Loucy (cell line): Measurements from ENCODE around the gene GAB2.
"Not testable (repeated sequence)": the region's sequence is repeated elsewhere in the genome, so short reads cannot be mapped to it uniquely, and the experiment has no call there.

Source experiments
- H2AFZ ChIP-seq: fragments of 200-600 bp; sonication (generic); 2 replicates; pipeline ENCODE4 v1.6.0; 2016; ENCODE audit warnings: antibody characterized with exemption, mild to moderate bottlenecking, low read length, moderate library complexity
- H3F3A ChIP-seq: fragments of 200-600 bp; 2 replicates; pipeline ENCODE4 v1.6.0; 2016; ENCODE audit warnings: antibody characterized with exemption, low read depth, mild to moderate bottlenecking
- H3K27me3 ChIP-seq: fragments of 200-600 bp; sonication (generic); 2 replicates; pipeline ENCODE4 v1.6.1; 2014; ENCODE audit warnings: low read length, mild to moderate bottlenecking; ENCODE audit not compliant: insufficient read depth, poor library complexity, severe bottlenecking
- H3K36me3 ChIP-seq: fragments of 200-600 bp; sonication (generic); 2 replicates; pipeline ENCODE4 v1.6.1; 2016; ENCODE audit warnings: low read length; ENCODE audit not compliant: insufficient read depth
- H3K4me1 ChIP-seq: fragments of 200-600 bp; sonication (generic); 2 replicates; pipeline ENCODE4 v1.5.1; 2014; ENCODE audit warnings: low read length, mild to moderate bottlenecking; ENCODE audit not compliant: insufficient read depth, poor library complexity, severe bottlenecking
- H3K4me2 ChIP-seq: fragments of 200-600 bp; sonication (generic); 2 replicates; pipeline ENCODE4 v1.6.0; 2014; ENCODE audit warnings: antibody characterized with exemption, low read length, low read depth, mild to moderate bottlenecking; ENCODE audit not compliant: poor library complexity, severe bottlenecking
- H3K4me3 ChIP-seq: fragments of 200-600 bp; sonication (generic); 2 replicates; pipeline ENCODE4 v1.5.1; 2014; ENCODE audit warnings: low read length, mild to moderate bottlenecking, mixed read lengths; ENCODE audit not compliant: poor library complexity, severe bottlenecking
- H3K79me2 ChIP-seq: fragments of 200-600 bp; sonication (generic); 2 replicates; pipeline ENCODE4 v1.6.1; 2014; ENCODE audit warnings: low read length; ENCODE audit not compliant: insufficient read depth
- H3K9ac ChIP-seq: fragments of 200-600 bp; sonication (generic); 2 replicates; pipeline ENCODE4 v1.6.0; 2014; ENCODE audit warnings: mild to moderate bottlenecking, low read depth, low read length, moderate library complexity; ENCODE audit not compliant: poor library complexity, severe bottlenecking
- H3K9me2 ChIP-seq: fragments of 200-600 bp; sonication (generic); replicated peaks from 2 replicates; pipeline ENCODE4 v1.6.1; 2016; ENCODE audit warnings: low read depth, low read length, mixed read lengths
- H3K9me3 ChIP-seq: fragments of 200-600 bp; sonication (generic); 2 replicates; pipeline ENCODE4 v1.6.1; 2014; ENCODE audit warnings: mild to moderate bottlenecking, antibody characterized with exemption, low read length, low read depth; ENCODE audit not compliant: insufficient read depth
- H4K20me1 ChIP-seq: fragments of 200-600 bp; sonication (generic); 2 replicates; pipeline ENCODE4 v1.6.0; 2014; ENCODE audit warnings: antibody characterized with exemption, low read length, mild to moderate bottlenecking; ENCODE audit not compliant: insufficient read depth, poor library complexity, severe bottlenecking
- EZH2phosphoT487 ChIP-seq: fragments of 200-600 bp; IDR thresholded peaks from 2 replicates; pipeline ENCODE4 v1.6.1; 2018; ENCODE audit warnings: antibody characterized with exemption, mild to moderate bottlenecking, moderate library complexity, borderline replicate concordance
- TF ChIP-seq, protein P1 (sequence below): fragments of 200-600 bp; sonication (generic); conservative IDR thresholded peaks from 2 replicates; pipeline ENCODE4 v1.5.1; 2014; ENCODE audit warnings: mild to moderate bottlenecking, antibody characterized with exemption, low read length

GAB2 gene

DNA sequence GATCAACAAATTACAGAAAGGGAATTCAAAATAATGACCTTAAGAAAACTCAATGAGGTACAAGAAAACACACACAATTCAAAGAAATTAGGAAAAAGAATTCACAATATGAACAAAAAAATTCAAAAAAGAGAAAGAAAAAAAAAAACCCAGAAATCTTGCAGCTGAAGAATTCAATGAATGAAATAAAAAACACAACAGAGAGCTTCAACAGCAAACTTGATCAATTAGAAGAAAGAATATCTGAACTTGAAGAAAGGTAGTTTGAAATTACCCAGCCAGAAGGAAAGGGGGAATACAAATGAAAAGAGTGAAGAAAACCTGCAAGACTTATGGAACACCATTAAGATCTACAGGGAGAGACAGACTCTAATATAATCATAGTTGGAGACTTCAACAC is 176.1 kb downstream of the GAB2 start:
- no peaks in the 10 kb centered on the region for H3K9me2 ChIP-seq
- H3K36me3 ChIP-seq = no peaks in the 10 kb centered on the region
- H4K20me1 ChIP-seq = no peaks in the 10 kb centered on the region
- no peak overlapping the region for H2AFZ ChIP-seq
- H3K4me3 ChIP-seq = no peak overlapping the region
- H3K4me1 ChIP-seq = no peaks in the 10 kb centered on the region
- no peaks in the 10 kb centered on the region for H3K79me2 ChIP-seq
- no peak for TF ChIP-seq EZH2phosphoT487
- TF ChIP-seq, protein P1, sequence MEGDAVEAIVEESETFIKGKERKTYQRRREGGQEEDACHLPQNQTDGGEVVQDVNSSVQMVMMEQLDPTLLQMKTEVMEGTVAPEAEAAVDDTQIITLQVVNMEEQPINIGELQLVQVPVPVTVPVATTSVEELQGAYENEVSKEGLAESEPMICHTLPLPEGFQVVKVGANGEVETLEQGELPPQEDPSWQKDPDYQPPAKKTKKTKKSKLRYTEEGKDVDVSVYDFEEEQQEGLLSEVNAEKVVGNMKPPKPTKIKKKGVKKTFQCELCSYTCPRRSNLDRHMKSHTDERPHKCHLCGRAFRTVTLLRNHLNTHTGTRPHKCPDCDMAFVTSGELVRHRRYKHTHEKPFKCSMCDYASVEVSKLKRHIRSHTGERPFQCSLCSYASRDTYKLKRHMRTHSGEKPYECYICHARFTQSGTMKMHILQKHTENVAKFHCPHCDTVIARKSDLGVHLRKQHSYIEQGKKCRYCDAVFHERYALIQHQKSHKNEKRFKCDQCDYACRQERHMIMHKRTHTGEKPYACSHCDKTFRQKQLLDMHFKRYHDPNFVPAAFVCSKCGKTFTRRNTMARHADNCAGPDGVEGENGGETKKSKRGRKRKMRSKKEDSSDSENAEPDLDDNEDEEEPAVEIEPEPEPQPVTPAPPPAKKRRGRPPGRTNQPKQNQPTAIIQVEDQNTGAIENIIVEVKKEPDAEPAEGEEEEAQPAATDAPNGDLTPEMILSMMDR = no peak
- H3K9me3 ChIP-seq = 0 out of 2 replicates have a peak, but pooled peaks cover 12% of the 10 kb centered on the region
- no peak overlapping the region for H3K4me2 ChIP-seq
- H3F3A ChIP-seq = no peaks in the 10 kb centered on the region
- no peaks in the 10 kb centered on the region for H3K27me3 ChIP-seq
- H3K9ac ChIP-seq = no peak overlapping the region

DNA sequence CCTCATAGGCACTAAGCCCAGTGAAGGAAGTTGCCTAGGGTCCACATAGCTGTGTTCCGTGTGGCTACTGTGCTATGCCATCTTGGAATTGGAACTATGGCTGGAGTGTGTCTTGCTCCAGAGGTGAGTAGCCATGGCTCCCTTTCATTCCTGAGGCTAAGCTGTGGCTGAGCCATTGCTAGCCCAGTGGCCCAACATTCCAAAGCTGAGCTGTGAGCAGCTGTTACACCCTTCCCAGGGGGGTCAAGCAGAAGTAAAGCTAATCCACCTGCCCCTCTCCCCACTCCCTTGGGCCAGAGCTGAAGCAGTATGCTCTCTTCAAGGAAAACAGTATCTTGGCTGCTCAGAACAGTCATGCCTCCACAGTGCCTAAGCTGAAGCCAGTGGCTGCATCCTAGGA is 177.8 kb downstream of the GAB2 start:
- Histone ChIP-seq H3K27me3 (no peaks in the 10 kb centered on the region), H4K20me1 (no peaks in the 10 kb centered on the region), H3K79me2 (no peaks in the 10 kb centered on the region), H3K36me3 (no peaks in the 10 kb centered on the region), H3K9me3 (0 out of 2 replicates have a peak, but pooled peaks cover 12% of the 10 kb centered on the region), H3K9ac (no peak overlapping the region), H3K4me1 (no peaks in the 10 kb centered on the region), H3F3A (no peaks in the 10 kb centered on the region), H3K9me2 (no peaks in the 10 kb centered on the region), H2AFZ (no peak overlapping the region), H3K4me3 (no peak overlapping the region), H3K4me2 (no peak overlapping the region)
- TF ChIP-seq, protein P1 = no peak
- TF ChIP-seq EZH2phosphoT487 = no peak

DNA sequence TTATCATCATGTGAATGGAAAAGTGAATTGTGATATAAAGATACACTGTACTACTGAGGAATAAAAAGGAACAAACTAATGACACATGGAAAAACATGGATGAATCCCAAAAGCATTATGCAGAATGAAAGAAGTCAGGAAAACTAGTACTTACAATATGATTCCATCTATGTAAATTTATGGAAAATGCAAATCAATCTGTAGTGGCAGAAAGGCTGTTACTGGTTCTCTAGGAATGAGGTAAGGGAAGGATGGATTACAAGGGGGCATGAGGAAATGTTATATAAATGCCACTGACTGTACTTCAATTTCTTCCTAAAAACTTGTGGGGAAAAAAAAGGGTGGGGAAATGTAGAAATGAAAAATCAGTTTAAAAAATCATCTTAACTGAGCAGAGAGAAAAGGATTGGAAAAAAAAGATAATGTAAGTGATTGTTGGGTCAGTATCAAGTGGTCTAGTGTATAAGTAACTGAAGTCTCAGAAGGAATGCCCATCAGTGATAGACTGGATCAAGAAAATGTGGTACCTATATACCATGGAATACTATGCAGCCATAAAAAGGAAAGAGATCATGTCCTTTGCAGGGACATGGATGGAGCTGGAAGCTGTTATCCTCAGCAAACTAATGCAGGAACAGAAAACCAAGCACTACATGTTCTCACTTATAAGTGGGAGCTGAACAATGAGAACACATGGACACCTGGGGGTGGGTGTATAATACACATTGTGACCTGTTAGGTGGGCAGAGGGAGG is 180.2 kb downstream of the GAB2 start:
- no peaks in the 10 kb centered on the region for H3K79me2 ChIP-seq
- no peaks in the 10 kb centered on the region for H3K9me2 ChIP-seq
- no peak overlapping the region for H2AFZ ChIP-seq
- no peak overlapping the region for H3K4me3 ChIP-seq
- no peaks in the 10 kb centered on the region for H4K20me1 ChIP-seq
- no peaks in the 10 kb centered on the region for H3K4me1 ChIP-seq
- no peaks in the 10 kb centered on the region for H3F3A ChIP-seq
- H3K27me3 ChIP-seq = no peaks in the 10 kb centered on the region
- 0 out of 2 replicates have a peak, but pooled peaks cover 12% of the 10 kb centered on the region for H3K9me3 ChIP-seq
- no peak overlapping the region for H3K4me2 ChIP-seq
- H3K9ac ChIP-seq = no peak overlapping the region
- TF ChIP-seq EZH2phosphoT487 = no peak
- H3K36me3 ChIP-seq = no peaks in the 10 kb centered on the region

DNA sequence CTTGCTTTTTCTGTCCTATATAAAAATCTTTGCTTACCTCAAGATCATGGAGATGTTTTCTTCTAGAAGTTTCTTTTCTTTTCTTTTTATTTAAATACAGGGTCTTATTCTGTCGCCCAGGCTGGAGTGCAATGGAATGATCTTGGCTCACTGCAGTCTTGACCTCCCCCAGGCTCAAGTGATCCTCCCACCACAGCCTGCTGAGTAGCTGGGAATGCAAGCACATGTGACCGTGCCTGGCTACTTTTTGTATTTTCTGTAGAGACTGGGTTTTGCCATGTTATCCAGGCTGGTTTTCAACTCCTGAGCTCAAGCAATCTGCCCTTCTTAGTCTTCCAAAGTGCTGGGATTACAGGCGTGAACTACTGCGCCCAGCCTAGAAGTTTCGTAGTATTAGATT is 183.6 kb downstream of the GAB2 start:
- Histone ChIP-seq H3K9me3 (no peaks in the 10 kb centered on the region), H3K36me3 (no peaks in the 10 kb centered on the region), H3F3A (no peaks in the 10 kb centered on the region), H3K79me2 (no peaks in the 10 kb centered on the region), H3K4me1 (no peaks in the 10 kb centered on the region), H3K4me2 (no peak overlapping the region), H2AFZ (no peak overlapping the region), H3K27me3 (no peaks in the 10 kb centered on the region), H3K4me3 (no peak overlapping the region), H3K9ac (no peak overlapping the region), H4K20me1 (no peaks in the 10 kb centered on the region), H3K9me2 (no peaks in the 10 kb centered on the region)
- TF ChIP-seq, protein P1 = no peak
- TF ChIP-seq EZH2phosphoT487 = no peak

DNA sequence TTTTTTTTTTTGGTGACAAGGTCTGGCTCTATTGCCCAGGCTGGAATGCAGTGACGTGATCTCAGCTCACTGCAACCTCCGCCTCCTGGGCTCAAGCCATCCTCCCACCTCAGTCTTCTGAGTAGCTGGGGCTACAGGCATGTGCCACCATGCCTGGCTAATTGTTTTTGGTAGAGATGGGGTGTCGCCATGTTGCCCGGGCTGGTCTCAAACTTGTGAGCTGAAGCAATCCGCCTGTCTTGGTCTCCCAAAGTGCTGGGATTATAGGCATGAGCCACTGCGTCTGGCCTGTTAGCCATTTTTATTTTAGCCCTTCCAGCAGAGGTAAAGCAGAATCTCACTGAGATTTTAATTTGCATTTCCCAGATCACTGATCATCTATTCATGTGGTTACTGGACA is 184.6 kb downstream of the GAB2 start:
- H3K79me2 ChIP-seq, H3K9ac ChIP-seq, H3K4me3 ChIP-seq, H4K20me1 ChIP-seq, H3K27me3 ChIP-seq, H3K9me2 ChIP-seq, H3K36me3 ChIP-seq, H3F3A ChIP-seq, H2AFZ ChIP-seq, H3K4me2 ChIP-seq, H3K9me3 ChIP-seq, H3K4me1 ChIP-seq: not testable (repeated sequence)
